Ovary (tissue), 9 donors: ENCODE data around the gene FLRT2. TPM values are rescaled to one million over a fixed set of nuclear protein-coding genes. Genes with fewer than 3 reads are reported as not detected.

Source experiments
- DNase-seq, 5 donors: peaks; one replicate each; pipeline ENCODE4 v3.0.0-alpha.2; 2019 to 2020
- H3K27ac ChIP-seq, 2 donors: fragments of 200-600 bp; one replicate each; pipeline versions ENCODE4 v1.5.1 to v1.8.0; 2019 to 2022
- H3K27me3 ChIP-seq: fragments of 200-600 bp; one replicate; pipeline ENCODE4 v1.8.0; 2022
- H3K36me3 ChIP-seq: fragments of 200-600 bp; sonication (generic); one replicate; pipeline ENCODE4 v1.5.1; 2019
- H3K4me1 ChIP-seq: one replicate; pipeline ENCODE4 v1.8.1; 2013; ENCODE audit warnings: mild to moderate bottlenecking, moderate library complexity; ENCODE audit not compliant: insufficient read depth
- H3K4me3 ChIP-seq: fragments of 200-600 bp; sonication (generic); one replicate; pipeline ENCODE4 v1.5.1; 2017
- H3K9me3 ChIP-seq, 2 donors: fragments of 200-600 bp in 1 of 2; sonication (generic) in 1 of 2; one replicate each; pipeline versions ENCODE4 v1.5.1 to v1.8.1; 2013 to 2019; ENCODE audit warnings: mild to moderate bottlenecking in 1 of 2, moderate library complexity in 1 of 2
- CTCF ChIP-seq, 3 donors: fragments of 450-650 bp in 2 of 3; fragments of 200-600 bp in 1 of 3; IDR thresholded peaks; one replicate each; pipeline versions ENCODE4 v1.5.1 to v1.8.0; 2016 to 2022; ENCODE audit warnings: antibody characterized with exemption in 3 of 3, mild to moderate bottlenecking in 1 of 3
- EP300 ChIP-seq: sonication (generic); formaldehyde crosslinking; IDR thresholded peaks from one replicate; pipeline ENCODE4 v1.6.1; 2017; ENCODE audit warnings: antibody characterized with exemption
- POLR2A ChIP-seq: fragments of 450-650 bp; IDR thresholded peaks from one replicate; pipeline ENCODE4 v1.6.1; 2017; ENCODE audit warnings: antibody characterized with exemption, mild to moderate bottlenecking, moderate library complexity
- WGBS, 3 donors: extraction: QIAGEN DNeasy Blood & Tissue Kit in 1 of 3; methylation state at CpG; one replicate each; pipeline versions ENCODE4 v1.1.5 to v1.1.7; 2013 to 2017; 5-methylcytosine and 5-hydroxymethylcytosine counted together
- intact Hi-C, 4 donors: fragments of 100-400 bp; cut with DNase I; formaldehyde crosslinking; loops; one replicate each; pipeline versions ENCODE4 v1.11.0 to v1.15.1; 2022 to 2023
- polyA plus RNA-seq, 2 donors: library from polyadenylated mRNA; stranded (reverse); fragments of 200-250 nt in 1 of 2; fragments of 350-450 nt in 1 of 2; fragmentation: Illumina TruSeq in 1 of 2; extraction: RNeasy Lipid Tissue Mini Kit (QIAGEN cat#74804) in 1 of 2; gene quantifications; one replicate each; pipeline ENCODE4 v1.2.3, GENCODE V29; 2013 to 2014
- total RNA-seq, 7 donors: library from RNA; depleted of rRNA in 2 of 7; stranded (reverse); fragments of >200 nt in 2 of 7; fragmentation: NEBNext Ultra II Directional in 3 of 7; extraction: Animal tissue kit (Norgen Biotek cat#: 25700) in 3 of 7; gene quantifications; one replicate each; pipeline versions ENCODE4 v1.1.0 to v1.2.4, GENCODE V29; 2016 to 2023
- donor health status: DM: no; HTN: no; CAD: no; lungs with moderate emphysema.
- donor health status: DM: no; HTN: no; CAD: no.
- donor health status: Bipolar disorder and iron deficiency.
- donor health status: DM: yes; HTN: yes; CAD: no.
- donor health status: DM: no; HTN: no; CAD: no.
- donor health status: DM: yes; HTN: yes; CAD: no.

Gene FLRT2
- total and polyA plus RNA-seq, 9 donors, result 27.0 to 166 (median 55.5) TPM

- H3K4me1 ChIP-seq, result no peaks in the 10 kb centered on the region
- no peaks in the 10 kb centered on the region for H3K36me3 ChIP-seq
- H3K27ac ChIP-seq, result no peak overlapping the region
- H3K9me3 ChIP-seq, result no peaks in the 10 kb centered on the region
- TF ChIP-seq CTCF (IDR thresholded peaks at IDR 0.05) (no peak), POLR2A (no peak), EP300 (no peak)
- H3K27me3 ChIP-seq, result no peaks in the 10 kb centered on the region
- no peak overlapping the region for H3K4me3 ChIP-seq
- intact Hi-C loops, result no loop called here
- DNase-seq, result no peak
- WGBS, 3 donors, result 86 to 93% (median 92%) methylated on average over 4 of the region's 4 CpGs
Observed at GRCh38 chr14:85520581-85520980, 9.4 kb upstream of the FLRT2 start.

- no peak overlapping the region for H3K27ac ChIP-seq
- no peaks in the 10 kb centered on the region for H3K36me3 ChIP-seq
- 66 to 78% (median 75%) methylated on average over 2 of the region's 2 CpGs for WGBS, 3 donors
- TF ChIP-seq POLR2A (no peak), CTCF (IDR thresholded peaks at IDR 0.05) (no peak), EP300 (no peak)
- H3K9me3 ChIP-seq, result no peaks in the 10 kb centered on the region
- no peak overlapping the region for H3K4me3 ChIP-seq
- H3K4me1 ChIP-seq, result no peaks in the 10 kb centered on the region
- intact Hi-C loops, result loop anchor here in 1 of 4 donors (2.0 kb wide), 1 partner anchor 139 kb away; no protein-coding TSS in a partner anchor
- H3K27me3 ChIP-seq, result no peaks in the 10 kb centered on the region
- no peak for DNase-seq
Observed at GRCh38 chr14:85523624-85524023, 6.3 kb upstream of the FLRT2 start.

- H3K27ac ChIP-seq, result no peak overlapping the region
- TF ChIP-seq POLR2A (no peak), EP300 (no peak), CTCF (IDR thresholded peaks at IDR 0.05) (no peak)
- DNase-seq, result no peak
Observed at GRCh38 chr14:85527006-85527405, 2.9 kb upstream of the FLRT2 start.

GRCh38 chr14:85527445-85528035, 2.4 kb upstream of the FLRT2 start:
- no peak for DNase-seq
- Histone ChIP-seq H3K4me1 (no peaks in the 10 kb centered on the region), H3K9me3 (no peaks in the 10 kb centered on the region), H3K36me3 (no peaks in the 10 kb centered on the region), H3K4me3 (no peak overlapping the region), H3K27ac (no peak overlapping the region), H3K27me3 (no peaks in the 10 kb centered on the region)
- TF ChIP-seq EP300 (no peak), CTCF (IDR thresholded peaks at IDR 0.05) (no peak), POLR2A (no peak)
- WGBS, 3 donors, result 83 to 88% (median 83%) methylated on average over 3 of the region's 3 CpGs
- intact Hi-C loops, result no loop called here

More at GRCh38 chr14:85527006-85527405, 2.9 kb upstream of the FLRT2 start:
- H3K4me3 ChIP-seq, result no peak overlapping the region
- H3K27me3 ChIP-seq, result no peaks in the 10 kb centered on the region
- no peaks in the 10 kb centered on the region for H3K36me3 ChIP-seq
- no peaks in the 10 kb centered on the region for H3K4me1 ChIP-seq
- H3K9me3 ChIP-seq, result no peaks in the 10 kb centered on the region
- 86 to 97% (median 94%) methylated on average over 1 of the region's 1 CpG for WGBS, 3 donors
- intact Hi-C loops, result no loop called here
